PFSK-1 (cell line): ENCODE results near the gene HSF2BP.

Experiments
- FOXP2 ChIP-seq: optimal IDR thresholded peaks from 2 replicates; pipeline ENCODE3; 2011; ENCODE audit warnings: borderline replicate concordance, control low read depth, inconsistent platforms; ENCODE audit not compliant: insufficient read depth; ENCODE audit errors: extremely low read length, extremely low read depth
- POLR2AphosphoS5 ChIP-seq: IDR thresholded peaks from 2 replicates; pipeline ENCODE4 v1.6.1; 2012; ENCODE audit warnings: low read depth, mild to moderate bottlenecking, control low read depth, low read length, moderate library complexity
- SIN3A ChIP-seq: IDR thresholded peaks from 2 replicates; pipeline ENCODE4 v1.6.1; 2012; ENCODE audit warnings: mild to moderate bottlenecking, low read length, moderate library complexity, borderline replicate concordance; ENCODE audit not compliant: insufficient read depth
- TAF1 ChIP-seq: IDR thresholded peaks from 2 replicates; pipeline ENCODE4 v1.6.1; 2012; ENCODE audit warnings: low read length, control low read depth, borderline replicate concordance; ENCODE audit not compliant: insufficient read depth
- TF ChIP-seq, protein P1 (sequence below), 2 experiments: IDR thresholded peaks; 2 replicates each; pipeline versions ENCODE4 v1.6.1 to v1.8.0; 2011 to 2012; ENCODE audit warnings: low read depth in 2 of 2, low read length in 2 of 2, control low read depth in 1 of 2, inconsistent platforms in 1 of 2, mild to moderate bottlenecking in 1 of 2, moderate library complexity in 1 of 2; ENCODE audit not compliant: insufficient read depth in 1 of 2

DNA sequence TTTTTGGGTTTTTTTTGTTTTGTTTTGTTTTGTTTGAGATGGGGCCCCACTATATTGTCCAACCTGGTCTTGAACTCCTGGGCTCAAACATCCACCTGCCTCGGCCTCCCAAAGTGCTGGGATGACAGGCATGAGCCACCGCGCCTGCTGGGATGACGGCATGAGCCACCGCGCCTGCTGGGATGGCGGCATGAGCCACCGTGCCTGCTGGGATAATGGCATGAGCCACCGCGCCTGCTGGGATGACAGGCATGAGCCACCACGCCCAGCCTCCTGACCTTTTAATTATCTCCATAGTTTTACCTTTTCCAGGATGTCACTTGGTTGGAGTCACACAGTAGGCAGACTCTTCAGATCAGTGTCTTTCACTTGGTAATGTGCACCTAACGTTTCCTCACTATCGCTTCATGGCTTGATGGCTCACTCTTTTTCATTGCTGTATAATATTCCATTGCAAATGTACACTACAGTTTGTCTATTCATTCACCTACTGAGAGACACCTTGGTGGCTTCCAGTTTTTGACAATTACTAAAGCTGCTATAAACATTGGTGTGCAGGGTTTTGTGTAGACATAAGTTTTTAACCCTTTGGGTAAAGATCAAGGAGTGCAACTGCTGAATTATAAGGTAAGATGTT lies 49.6 kb upstream of the HSF2BP start:
- TF ChIP-seq POLR2AphosphoS5 (no peak), TAF1 (no peak), SIN3A (no peak), FOXP2 (no peak)
- TF ChIP-seq, protein P1, sequence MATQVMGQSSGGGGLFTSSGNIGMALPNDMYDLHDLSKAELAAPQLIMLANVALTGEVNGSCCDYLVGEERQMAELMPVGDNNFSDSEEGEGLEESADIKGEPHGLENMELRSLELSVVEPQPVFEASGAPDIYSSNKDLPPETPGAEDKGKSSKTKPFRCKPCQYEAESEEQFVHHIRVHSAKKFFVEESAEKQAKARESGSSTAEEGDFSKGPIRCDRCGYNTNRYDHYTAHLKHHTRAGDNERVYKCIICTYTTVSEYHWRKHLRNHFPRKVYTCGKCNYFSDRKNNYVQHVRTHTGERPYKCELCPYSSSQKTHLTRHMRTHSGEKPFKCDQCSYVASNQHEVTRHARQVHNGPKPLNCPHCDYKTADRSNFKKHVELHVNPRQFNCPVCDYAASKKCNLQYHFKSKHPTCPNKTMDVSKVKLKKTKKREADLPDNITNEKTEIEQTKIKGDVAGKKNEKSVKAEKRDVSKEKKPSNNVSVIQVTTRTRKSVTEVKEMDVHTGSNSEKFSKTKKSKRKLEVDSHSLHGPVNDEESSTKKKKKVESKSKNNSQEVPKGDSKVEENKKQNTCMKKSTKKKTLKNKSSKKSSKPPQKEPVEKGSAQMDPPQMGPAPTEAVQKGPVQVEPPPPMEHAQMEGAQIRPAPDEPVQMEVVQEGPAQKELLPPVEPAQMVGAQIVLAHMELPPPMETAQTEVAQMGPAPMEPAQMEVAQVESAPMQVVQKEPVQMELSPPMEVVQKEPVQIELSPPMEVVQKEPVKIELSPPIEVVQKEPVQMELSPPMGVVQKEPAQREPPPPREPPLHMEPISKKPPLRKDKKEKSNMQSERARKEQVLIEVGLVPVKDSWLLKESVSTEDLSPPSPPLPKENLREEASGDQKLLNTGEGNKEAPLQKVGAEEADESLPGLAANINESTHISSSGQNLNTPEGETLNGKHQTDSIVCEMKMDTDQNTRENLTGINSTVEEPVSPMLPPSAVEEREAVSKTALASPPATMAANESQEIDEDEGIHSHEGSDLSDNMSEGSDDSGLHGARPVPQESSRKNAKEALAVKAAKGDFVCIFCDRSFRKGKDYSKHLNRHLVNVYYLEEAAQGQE (IDR thresholded peaks at IDR 0.05; ENCODE audit: insufficient read depth in 1 of 2, low read depth in 2 of 2, low read length in 2 of 2), result no peak
